ENCODE measurements around the gene RPL13. TPM values are rescaled to one million over a fixed set of nuclear protein-coding genes. Genes with fewer than 3 reads are reported as not detected.

Gene RPL13
- total RNA-seq, 1 donor from 2014 or later, result 1,727 TPM

DNA sequence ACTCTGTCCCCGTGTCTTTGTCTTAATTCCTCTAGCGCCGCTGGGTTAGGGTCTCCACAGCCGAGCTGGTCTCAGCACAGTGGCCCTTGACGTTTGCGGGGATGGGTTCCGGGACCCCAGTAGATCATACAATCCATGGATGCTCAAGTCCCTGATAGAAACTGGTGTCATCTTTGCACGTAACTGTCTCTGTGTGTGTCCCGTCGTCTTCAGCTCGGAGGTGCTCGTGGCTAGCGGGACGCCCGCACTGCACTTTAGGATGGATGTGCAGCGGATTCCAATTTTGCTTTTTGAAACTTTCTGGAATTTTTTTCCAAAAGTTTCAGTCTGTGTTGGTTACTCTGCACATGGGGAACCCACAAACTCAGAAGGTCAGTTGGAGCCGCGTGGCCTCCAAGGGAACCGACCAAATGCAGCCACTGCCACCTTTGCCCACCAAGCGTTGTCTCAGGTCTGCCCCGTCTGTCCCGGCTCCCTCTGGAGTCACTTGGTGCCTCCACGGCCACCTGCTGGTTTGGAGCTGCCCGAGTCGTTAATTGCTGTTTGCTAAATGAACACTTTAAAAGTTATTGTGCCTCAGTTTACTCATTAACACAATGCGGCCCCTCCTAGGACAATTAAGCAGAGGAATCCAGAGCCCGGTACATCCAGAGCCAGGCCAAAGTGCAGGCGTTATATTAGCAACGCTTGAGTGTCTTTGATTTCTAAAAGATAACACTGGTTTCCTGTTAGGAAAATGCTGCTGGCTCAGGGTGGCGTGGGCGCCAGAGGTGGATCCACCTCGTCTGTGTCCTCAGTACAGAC is 47.7 kb downstream of the RPL13 start:
- no peak overlapping the region for H3K4me3 ChIP-seq
- H3K27me3 ChIP-seq (ENCODE audit: low read depth), result no peaks in the 10 kb centered on the region
- no peaks in the 10 kb centered on the region for H3K36me3 ChIP-seq
- TF ChIP-seq, protein P1, sequence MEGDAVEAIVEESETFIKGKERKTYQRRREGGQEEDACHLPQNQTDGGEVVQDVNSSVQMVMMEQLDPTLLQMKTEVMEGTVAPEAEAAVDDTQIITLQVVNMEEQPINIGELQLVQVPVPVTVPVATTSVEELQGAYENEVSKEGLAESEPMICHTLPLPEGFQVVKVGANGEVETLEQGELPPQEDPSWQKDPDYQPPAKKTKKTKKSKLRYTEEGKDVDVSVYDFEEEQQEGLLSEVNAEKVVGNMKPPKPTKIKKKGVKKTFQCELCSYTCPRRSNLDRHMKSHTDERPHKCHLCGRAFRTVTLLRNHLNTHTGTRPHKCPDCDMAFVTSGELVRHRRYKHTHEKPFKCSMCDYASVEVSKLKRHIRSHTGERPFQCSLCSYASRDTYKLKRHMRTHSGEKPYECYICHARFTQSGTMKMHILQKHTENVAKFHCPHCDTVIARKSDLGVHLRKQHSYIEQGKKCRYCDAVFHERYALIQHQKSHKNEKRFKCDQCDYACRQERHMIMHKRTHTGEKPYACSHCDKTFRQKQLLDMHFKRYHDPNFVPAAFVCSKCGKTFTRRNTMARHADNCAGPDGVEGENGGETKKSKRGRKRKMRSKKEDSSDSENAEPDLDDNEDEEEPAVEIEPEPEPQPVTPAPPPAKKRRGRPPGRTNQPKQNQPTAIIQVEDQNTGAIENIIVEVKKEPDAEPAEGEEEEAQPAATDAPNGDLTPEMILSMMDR (IDR thresholded peaks at IDR 0.05), result no peak
- ATAC-seq, result no peak
- H3K9me3 ChIP-seq, result no peaks in the 10 kb centered on the region
- intact Hi-C loops (cut with DNase I), result no loop called here
- no peak overlapping the region for H3K27ac ChIP-seq
- no peak for DNase-seq
- H3K4me1 ChIP-seq, result no peaks in the 10 kb centered on the region

DNA sequence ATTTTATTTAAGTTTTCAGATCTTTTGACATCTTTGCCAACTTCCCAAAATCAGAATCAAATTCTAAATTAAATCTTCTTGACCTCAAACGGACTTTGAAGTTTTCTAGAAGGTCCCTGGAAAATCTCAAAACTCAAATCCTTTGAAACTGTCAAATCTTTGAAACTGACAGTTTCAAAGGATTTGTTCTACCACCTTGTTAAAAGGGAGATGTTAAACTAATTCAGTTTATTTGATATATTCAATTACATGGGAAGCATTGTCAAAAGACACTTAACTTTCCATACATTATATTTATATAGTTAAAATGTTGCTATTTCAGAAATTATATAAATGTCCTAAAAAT is 49.6 kb downstream of the RPL13 start:
- no peak for DNase-seq
- Histone ChIP-seq H3K36me3 (no peaks in the 10 kb centered on the region), H3K4me1 (no peaks in the 10 kb centered on the region), H3K27me3 (ENCODE audit: low read depth) (no peaks in the 10 kb centered on the region), H3K9me3 (no peaks in the 10 kb centered on the region), H3K4me3 (no peak overlapping the region), H3K27ac (no peak overlapping the region)
- TF ChIP-seq, protein P1 (IDR thresholded peaks at IDR 0.05), result no peak
- no peak for ATAC-seq
- intact Hi-C loops (cut with DNase I), result no loop called here

DNA sequence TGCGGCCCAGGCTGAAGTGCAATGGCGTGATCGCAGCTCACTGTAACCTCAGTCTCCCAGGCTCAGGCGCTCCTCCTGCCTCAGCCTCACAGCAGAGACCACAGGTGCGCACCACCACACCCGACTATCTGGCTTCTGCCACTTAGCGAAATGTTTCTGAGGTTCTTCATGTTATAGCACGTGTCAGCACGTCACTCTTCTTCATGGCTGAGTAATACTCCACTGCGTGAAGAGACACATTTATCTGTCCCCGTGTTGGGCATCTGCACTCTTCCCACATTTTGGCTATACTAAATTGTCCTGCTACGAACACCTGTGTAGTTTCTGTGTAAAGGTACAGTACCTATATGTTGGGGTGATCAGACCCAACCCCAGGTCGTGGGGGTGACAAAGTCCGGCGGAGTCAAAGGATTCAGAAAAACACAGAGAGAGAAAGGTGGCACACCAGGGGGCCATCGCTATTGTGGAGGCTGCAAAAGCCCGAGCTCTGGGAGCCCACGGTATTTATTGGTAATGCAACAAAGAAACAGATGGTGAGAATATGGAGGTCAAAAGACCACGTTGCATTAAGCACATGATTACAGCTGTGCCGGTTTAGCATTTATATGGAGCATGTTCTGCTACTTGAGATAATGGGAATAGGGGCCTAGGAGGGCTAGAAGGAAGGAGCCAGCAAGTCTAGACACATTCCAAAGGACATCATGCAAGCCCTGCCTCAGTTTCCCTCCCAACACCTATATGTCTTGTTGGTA is 52.1 kb downstream of the RPL13 start:
- ATAC-seq (no peak), DNase-seq (no peak)
- H3K27me3 ChIP-seq (ENCODE audit: low read depth), result no peaks in the 10 kb centered on the region
- H3K4me1 ChIP-seq, result no peaks in the 10 kb centered on the region
- TF ChIP-seq, protein P1 (IDR thresholded peaks at IDR 0.05), result no peak
- H3K27ac ChIP-seq, result no peak overlapping the region
- no peaks in the 10 kb centered on the region for H3K36me3 ChIP-seq
- intact Hi-C loops (cut with DNase I), result no loop called here
- no peaks in the 10 kb centered on the region for H3K9me3 ChIP-seq
- H3K4me3 ChIP-seq, result no peak overlapping the region

DNA sequence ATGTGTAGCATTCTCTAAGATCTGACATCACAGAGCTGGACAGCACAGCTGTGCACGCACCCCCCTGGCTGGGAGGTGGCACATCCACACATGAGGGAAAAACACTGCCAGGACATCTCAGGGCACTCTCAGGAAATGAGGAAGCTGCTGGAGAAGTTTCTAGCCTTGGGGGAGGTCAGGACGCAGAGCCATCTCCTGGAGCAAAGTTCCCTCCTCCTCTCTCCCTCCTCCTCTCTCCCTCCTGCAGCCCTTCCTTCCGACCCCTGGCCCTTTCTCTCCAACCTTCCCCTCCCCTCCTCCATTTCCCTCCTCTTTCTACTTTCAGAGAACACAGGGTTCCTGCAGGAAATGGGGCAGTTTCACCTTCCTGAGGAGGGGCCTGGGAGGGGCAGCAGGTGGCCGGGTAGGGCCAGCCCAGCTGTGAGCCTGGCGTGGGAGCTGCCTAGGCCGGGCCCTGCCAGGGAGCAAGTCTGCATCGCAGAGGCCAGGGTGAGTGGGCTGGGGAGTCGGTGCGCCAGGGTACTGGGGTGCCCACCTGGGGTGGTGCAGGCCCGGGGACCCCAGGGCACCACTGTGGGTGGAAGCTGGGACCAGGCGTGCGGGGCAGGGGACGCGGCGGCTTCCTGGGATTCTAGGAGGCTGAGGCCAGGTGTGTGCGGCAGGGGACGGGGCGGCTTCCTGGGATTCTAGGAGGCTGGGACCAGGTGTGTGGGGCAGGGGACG is 52.9 kb downstream of the RPL13 start, which contains the start of gene DPEP1:
Gene DPEP1, plus strand, starts transcription at position 412 of the 723 bp plus-strand sequence. CDS start 16,769 bp downstream, outside the sequence.
- ATAC-seq (peak; percentile 22 to 29), DNase-seq (no peak)
- intact Hi-C loops (cut with DNase I), result no loop called here
- Histone ChIP-seq H3K4me1 (no peaks in the 10 kb centered on the region), H3K27me3 (ENCODE audit: low read depth) (no peaks in the 10 kb centered on the region), H3K4me3 (no peak within 1 kb of the TSS), H3K36me3 (no peaks in the 10 kb centered on the region), H3K9me3 (no peaks in the 10 kb centered on the region), H3K27ac (no peak within 1 kb of the TSS)
- TF ChIP-seq, protein P1 (IDR thresholded peaks at IDR 0.05), result no peak

DNA sequence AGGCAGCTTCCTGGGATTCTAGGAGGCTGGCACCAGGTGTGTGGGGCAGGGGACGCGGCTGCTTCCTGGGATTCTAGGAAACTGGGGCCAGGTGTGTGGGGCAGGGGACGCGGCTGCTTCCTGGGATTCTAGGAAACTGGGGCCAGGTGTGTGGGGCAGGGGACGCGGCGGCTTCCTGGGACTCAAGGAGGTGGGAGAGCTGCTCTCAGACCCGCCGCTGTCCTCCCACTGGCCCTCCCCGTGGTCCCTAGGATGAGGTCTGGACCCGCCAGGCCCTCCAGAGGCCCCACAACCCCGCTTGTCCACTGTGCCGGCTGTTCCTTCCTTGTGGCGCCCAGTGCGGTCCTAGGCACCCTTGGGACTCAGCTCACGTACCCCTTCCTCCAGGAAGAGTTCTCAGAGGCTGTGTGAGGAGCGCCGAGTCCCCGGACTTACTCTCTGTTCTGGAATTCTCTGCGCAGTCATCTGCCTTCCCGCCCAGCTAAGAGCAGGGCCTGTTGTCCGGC is 53.5 kb downstream of the RPL13 start:
- no peaks in the 10 kb centered on the region for H3K27me3 ChIP-seq (ENCODE audit: low read depth)
- TF ChIP-seq, protein P1 (IDR thresholded peaks at IDR 0.05), result no peak
- no peak overlapping the region for H3K4me3 ChIP-seq
- intact Hi-C loops (cut with DNase I), result no loop called here
- H3K27ac ChIP-seq, result no peak overlapping the region
- no peaks in the 10 kb centered on the region for H3K9me3 ChIP-seq
- ATAC-seq (no peak), DNase-seq (no peak)
- H3K36me3 ChIP-seq, result no peaks in the 10 kb centered on the region
- no peaks in the 10 kb centered on the region for H3K4me1 ChIP-seq

All from lower lobe of right lung (tissue), 2 donors.